GM12878 (cell line): ENCODE data around the gene IDH3B. TPM values are rescaled to one million over a fixed set of nuclear protein-coding genes. Genes with fewer than 3 reads are reported as not detected.

Experiments used
- ATAC-seq: fragments of 200-7000 bp; cut with Tn5 transposase; 3 replicates; pipeline ENCODE4 v1.9.1; 2020; ENCODE audit warnings: mild to moderate bottlenecking, moderate library complexity
- BruUV-seq: library from RNA; stranded (reverse); fragments of 400-500 nt; replicated peaks from 2 replicates; lab custom pipeline; 2021; lab: Mats Ljungman, UMichigan
- CTCF ChIA-PET: fragments of 300-600 bp; sonication (Branson Sonifier 250); formaldehyde crosslinking; extraction: SDS; loops from one replicate; lab custom pipeline; 2021; ENCODE audit warnings: inconsistent platforms; lab: Yijun Ruan, JAX
- POLR2A ChIA-PET: fragments of 350-600 bp; formaldehyde crosslinking; extraction: SDS; loops from one replicate; lab custom pipeline; 2021; ENCODE audit warnings: inconsistent platforms; lab: Charles Lee
- RAD21 ChIA-PET: fragments of 300-600 bp; sonication (Branson Sonifier 250); formaldehyde crosslinking; loops from one replicate; lab custom pipeline; 2023; ENCODE audit warnings: antibody characterized with exemption; ENCODE audit not compliant: unreplicated experiment; lab: Charles Lee
- SMC1A ChIA-PET: fragments of 300-600 bp; sonication (Branson Sonifier 250); formaldehyde crosslinking; loops from one replicate; lab custom pipeline; 2023; ENCODE audit not compliant: unreplicated experiment, uncharacterized antibody; lab: Charles Lee
- DNase-seq: peaks from one replicate; pipeline ENCODE4 v3.0.0-alpha.2; 2011; ENCODE audit warnings: low read depth, low spot score
- FAIRE-seq: peaks from 3 replicates; lab custom pipeline; 2011; peaks lifted over from hg19 to GRCh38; lab: Jason Lieb, UNC
- H2AFZ ChIP-seq: 2 replicates; pipeline ENCODE4 v1.6.0; 2011; ENCODE audit warnings: low read depth, low read length, control low read depth; ENCODE audit not compliant: control insufficient read depth
- H3K27ac ChIP-seq: 2 replicates; pipeline ENCODE4 v1.5.1; 2011; ENCODE audit warnings: control low read depth; ENCODE audit not compliant: control insufficient read depth, insufficient read depth
- H3K27me3 ChIP-seq, 2 experiments: replicated peaks in 1 of 2; 2 replicates each; pipeline versions ENCODE4 v1.6.0 to v1.6.1; 2011; ENCODE audit warnings: low read length in 1 of 2; ENCODE audit not compliant: control insufficient read depth in 2 of 2, insufficient read depth in 2 of 2
- H3K36me3 ChIP-seq, 2 experiments: 2 replicates each; pipeline ENCODE4 v1.5.1; 2011; ENCODE audit warnings: low read length in 1 of 2; ENCODE audit not compliant: control insufficient read depth in 2 of 2, insufficient read depth in 2 of 2
- H3K4me1 ChIP-seq: 2 replicates; pipeline ENCODE4 v1.6.1; 2011; ENCODE audit warnings: mild to moderate bottlenecking, low read length, moderate library complexity, mixed read lengths; ENCODE audit not compliant: control insufficient read depth, insufficient read depth
- H3K4me2 ChIP-seq: 2 replicates; pipeline ENCODE4 v1.6.0; 2011; ENCODE audit warnings: control low read depth; ENCODE audit not compliant: control insufficient read depth, insufficient read depth
- H3K4me3 ChIP-seq: fragments of 200-600 bp; sonication (generic); 2 replicates; pipeline ENCODE4 v1.5.1; 2016
- H3K79me2 ChIP-seq: 2 replicates; pipeline ENCODE4 v1.6.0; 2011; ENCODE audit warnings: low read length; ENCODE audit not compliant: control insufficient read depth, insufficient read depth
- H3K9ac ChIP-seq: 2 replicates; pipeline ENCODE4 v1.8.0; 2011; ENCODE audit warnings: low read length, control low read depth, mixed read lengths; ENCODE audit not compliant: control insufficient read depth, insufficient read depth
- H3K9me3 ChIP-seq: replicated peaks from 3 replicates; pipeline ENCODE4 v1.5.1; 2011; ENCODE audit warnings: mild to moderate bottlenecking, low read length; ENCODE audit not compliant: control insufficient read depth, insufficient read depth
- H4K20me1 ChIP-seq: 2 replicates; pipeline ENCODE4 v1.6.0; 2011; ENCODE audit not compliant: control insufficient read depth, insufficient read depth
- DPF2 ChIP-seq: fragments of 450-650 bp; IDR thresholded peaks from 2 replicates; pipeline ENCODE4 v1.6.1; 2017; ENCODE audit warnings: mild to moderate bottlenecking
- EP300 ChIP-seq, 2 experiments: fragments of 150-350 bp in 1 of 2; IDR thresholded peaks; 2 replicates each; pipeline ENCODE4 v1.6.1; 2011 to 2012; ENCODE audit warnings: low read depth in 2 of 2, low read length in 2 of 2, borderline replicate concordance in 1 of 2, improper control_type of control experiment in 1 of 2, inconsistent platforms in 1 of 2; ENCODE audit not compliant: control insufficient read depth in 1 of 2
- ETV6 ChIP-seq, 2 experiments: fragments of 450-650 bp in 1 of 2; IDR thresholded peaks in 1 of 2; conservative IDR thresholded peaks in 1 of 2; 2 replicates each; pipeline ENCODE4 v1.6.1; 2014; ENCODE audit warnings: antibody characterized with exemption in 1 of 2, borderline replicate concordance in 1 of 2, low read depth in 1 of 2, mild to moderate bottlenecking in 1 of 2, moderate library complexity in 1 of 2
- FOXM1 ChIP-seq: IDR thresholded peaks from 2 replicates; pipeline ENCODE4 v1.6.1; 2012; ENCODE audit warnings: low read depth, mild to moderate bottlenecking, inconsistent platforms, low read length, moderate library complexity
- HCFC1 ChIP-seq: fragments of 150-350 bp; IDR thresholded peaks from 2 replicates; pipeline ENCODE4 v1.6.1; 2014; ENCODE audit warnings: low read length
- IKZF1 ChIP-seq: fragments of 450-650 bp; conservative IDR thresholded peaks from 2 replicates; pipeline ENCODE4 v1.6.1; 2017; ENCODE audit warnings: antibody characterized with exemption, mild to moderate bottlenecking
- IRF4 ChIP-seq: IDR thresholded peaks from 2 replicates; pipeline ENCODE4 v1.6.1; 2011; ENCODE audit warnings: low read depth, low read length
- JUNB ChIP-seq: IDR thresholded peaks from 2 replicates; pipeline ENCODE4 v1.6.1; 2016; ENCODE audit warnings: antibody characterized with exemption, mild to moderate bottlenecking
- NBN ChIP-seq: fragments of 450-650 bp; IDR thresholded peaks from 2 replicates; pipeline ENCODE4 v1.6.1; 2016
- SPI1 ChIP-seq: IDR thresholded peaks from 2 replicates; pipeline ENCODE4 v1.6.1; 2011; ENCODE audit warnings: low read depth, mild to moderate bottlenecking, low read length, moderate library complexity, borderline replicate concordance; ENCODE audit not compliant: insufficient read depth
- TAF1 ChIP-seq: IDR thresholded peaks from 2 replicates; pipeline ENCODE4 v1.6.1; 2011; ENCODE audit warnings: mild to moderate bottlenecking, low read depth, low read length, borderline replicate concordance
- TCF12 ChIP-seq: IDR thresholded peaks from 2 replicates; pipeline ENCODE4 v1.6.1; 2011; ENCODE audit warnings: low read depth, mild to moderate bottlenecking, low read length
- WGBS: methylation state at CpG from one replicate; pipeline ENCODE4 v1.1.6; 2016; ENCODE audit warnings: low lambda C conversion rate; ENCODE audit not compliant: insufficient replicate concordance, insufficient coverage; ENCODE audit errors: missing lambda C conversion rate; 5-methylcytosine and 5-hydroxymethylcytosine counted together
- in situ Hi-C: fragments of 300-500 bp; cut with MboI; formaldehyde crosslinking; loops from 9 replicates; pipeline ENCODE4 v1.14.3; 2018; ENCODE audit warnings: mixed read lengths
- intact Hi-C: fragments of 100-400 bp; cut with micrococcal nuclease; formaldehyde crosslinking; loops from one replicate; pipeline ENCODE4 v1.14.2; 2022; ENCODE audit not compliant: unreplicated experiment
- polyA plus RNA-seq, 11 experiments: library from polyadenylated mRNA; depleted of rRNA in 4 of 11; unstranded in 6 of 11; stranded (reverse) in 5 of 11; fragments of >200 nt; fragmentation: Nextera tagmentation in 4 of 11; fragmentation: Illumina TruSeq in 1 of 11; extraction: Ambion mirVana in 4 of 11; extraction: Trizol in 1 of 11; gene quantifications; 1 replicate in 1 of 11; 2 replicates in 10 of 11; pipeline versions ENCODE4 v1.2.1 to v1.2.3, GENCODE V29; 2011 to 2016; ENCODE audit warnings: inconsistent platforms in 2 of 11, missing spikeins in 2 of 11, low read depth in 1 of 11
- total RNA-seq, 4 experiments: library from RNA; depleted of rRNA in 3 of 4; stranded (reverse); fragments of >200 nt in 3 of 4; fragmentation: Illumina TruSeq in 1 of 4; extraction: Trizol in 1 of 4; gene quantifications; 2 replicates each; pipeline versions ENCODE4 v1.2.1 to v1.2.3, GENCODE V29; 2013 to 2021
- TF ChIP-seq, protein P1 (sequence below): IDR thresholded peaks from 2 replicates; pipeline ENCODE4 v1.6.1; 2012; ENCODE audit warnings: low read depth, low read length, improper control_type of control experiment

The IDH3B gene
- total and polyA plus RNA-seq, 10 of the 15 experiments (the other 5 are each of a cell fraction or from before 2014, with no cell fraction given), result 65.3 to 177 (median 121) TPM

DNA sequence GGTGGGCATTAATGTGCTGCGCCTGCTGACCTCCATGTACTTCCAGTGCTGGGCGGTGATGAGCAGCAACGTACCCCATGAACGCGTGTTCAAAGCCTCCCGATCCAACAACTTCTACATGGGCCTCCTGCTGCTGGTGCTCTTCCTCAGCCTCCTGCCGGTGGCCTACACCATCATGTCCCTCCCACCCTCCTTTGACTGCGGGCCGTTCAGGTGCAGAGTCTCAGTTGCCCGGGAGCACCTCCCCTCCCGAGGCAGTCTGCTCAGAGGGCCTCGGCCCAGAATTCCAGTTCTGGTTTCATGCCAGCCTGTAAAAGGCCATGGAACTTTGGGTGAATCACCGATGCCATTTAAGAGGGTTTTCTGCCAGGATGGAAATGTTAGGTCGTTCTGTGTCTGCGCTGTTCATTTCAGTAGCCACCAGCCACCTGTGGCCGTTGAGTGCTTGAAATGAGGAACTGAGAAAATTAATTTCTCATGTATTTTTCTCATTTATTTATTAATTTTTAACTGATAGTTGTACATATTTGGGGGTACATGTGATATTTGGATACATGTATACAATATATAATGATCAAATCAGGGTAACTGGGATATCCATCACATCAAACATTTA lies 46.8 kb downstream of the IDH3B start:
- POLR2A ChIA-PET, result no interaction called here
- TF ChIP-seq IRF4, result peak; percentile 46; the same call in 1 of the 2 replicates
- 0 out of 2 replicates have a peak, but pooled peaks have one; percentile 27 for TF ChIP-seq IKZF1
- TF ChIP-seq SPI1, result peak; percentile 86
- peak; percentile 36; the same call in 1 of the 2 replicates for TF ChIP-seq TCF12
- no peak for TF ChIP-seq JUNB
- TF ChIP-seq HCFC1, result no peak
- no peak for TF ChIP-seq TAF1
- TF ChIP-seq DPF2, result peak; percentile 44; the same call in 1 of the 2 replicates
- TF ChIP-seq, protein P1, sequence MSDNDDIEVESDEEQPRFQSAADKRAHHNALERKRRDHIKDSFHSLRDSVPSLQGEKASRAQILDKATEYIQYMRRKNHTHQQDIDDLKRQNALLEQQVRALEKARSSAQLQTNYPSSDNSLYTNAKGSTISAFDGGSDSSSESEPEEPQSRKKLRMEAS, result no peak
- TF ChIP-seq FOXM1, result no peak
- no peak for TF ChIP-seq EP300 (IDR thresholded peaks at IDR 0.05; ENCODE audit: borderline replicate concordance in 1 of 2, control insufficient read depth in 1 of 2, low read depth in 2 of 2, low read length in 2 of 2)
- TF ChIP-seq ETV6 (conservative IDR thresholded peaks at IDR 0.05 in 1 of 2, IDR thresholded peaks at IDR 0.05 in 1 of 2; ENCODE audit: borderline replicate concordance in 1 of 2, low read depth in 1 of 2), result no peak
- no peak for TF ChIP-seq NBN
- Histone ChIP-seq H3K36me3 (no peaks in the 10 kb centered on the region), H3K4me3 (no peak overlapping the region), H2AFZ (no peak overlapping the region), H3K9me3 (no peaks in the 10 kb centered on the region), H3K4me1 (peaks cover 3% of the 10 kb centered on the region; the same call in 1 of the 2 replicates), H4K20me1 (no peaks in the 10 kb centered on the region), H3K27me3 (peaks cover 0 to 4% of the 10 kb centered on the region in 2 experiments; a peak in 3 of 4 replicates), H3K27ac (no peak overlapping the region), H3K4me2 (no peak overlapping the region), H3K9ac (no peak overlapping the region), H3K79me2 (no peaks in the 10 kb centered on the region)
- CTCF ChIA-PET, result no interaction called here
- intact Hi-C loops, result no loop called here
- RAD21 ChIA-PET, result no interaction called here
- in situ Hi-C loops, result no loop called here
- 58% methylated on average over 16 of the region's 16 CpGs for WGBS
- BruUV-seq, result no TSS peak
- FAIRE-seq (no peak), ATAC-seq (peak; percentile 79), DNase-seq (no peak)
- SMC1A ChIA-PET, result no interaction called here
